ENCODE data around the gene LTA.

DNA sequence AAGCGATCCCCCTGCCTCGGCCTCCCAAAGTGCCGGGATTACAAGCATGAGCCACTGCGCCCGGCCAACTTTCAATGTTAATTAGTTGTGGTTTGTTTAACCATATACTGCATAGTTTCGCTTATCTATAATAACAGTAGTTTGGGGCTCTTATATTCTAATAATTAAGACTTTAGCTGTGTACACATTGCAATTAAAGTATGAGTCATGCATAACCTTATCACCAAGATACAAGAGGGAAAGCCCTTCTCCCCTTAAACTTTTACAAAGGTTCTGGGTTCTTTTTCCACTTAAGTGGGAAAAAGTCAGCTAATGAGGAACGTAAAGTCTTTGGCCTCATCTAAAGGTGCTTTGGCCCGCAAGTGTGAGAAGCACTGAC, 46.5 kb upstream of the LTA start:
- TF ChIP-seq, protein P1, sequence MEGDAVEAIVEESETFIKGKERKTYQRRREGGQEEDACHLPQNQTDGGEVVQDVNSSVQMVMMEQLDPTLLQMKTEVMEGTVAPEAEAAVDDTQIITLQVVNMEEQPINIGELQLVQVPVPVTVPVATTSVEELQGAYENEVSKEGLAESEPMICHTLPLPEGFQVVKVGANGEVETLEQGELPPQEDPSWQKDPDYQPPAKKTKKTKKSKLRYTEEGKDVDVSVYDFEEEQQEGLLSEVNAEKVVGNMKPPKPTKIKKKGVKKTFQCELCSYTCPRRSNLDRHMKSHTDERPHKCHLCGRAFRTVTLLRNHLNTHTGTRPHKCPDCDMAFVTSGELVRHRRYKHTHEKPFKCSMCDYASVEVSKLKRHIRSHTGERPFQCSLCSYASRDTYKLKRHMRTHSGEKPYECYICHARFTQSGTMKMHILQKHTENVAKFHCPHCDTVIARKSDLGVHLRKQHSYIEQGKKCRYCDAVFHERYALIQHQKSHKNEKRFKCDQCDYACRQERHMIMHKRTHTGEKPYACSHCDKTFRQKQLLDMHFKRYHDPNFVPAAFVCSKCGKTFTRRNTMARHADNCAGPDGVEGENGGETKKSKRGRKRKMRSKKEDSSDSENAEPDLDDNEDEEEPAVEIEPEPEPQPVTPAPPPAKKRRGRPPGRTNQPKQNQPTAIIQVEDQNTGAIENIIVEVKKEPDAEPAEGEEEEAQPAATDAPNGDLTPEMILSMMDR (IDR thresholded peaks at IDR 0.05) = no peak
- no peak for TF ChIP-seq POLR2A (IDR thresholded peaks at IDR 0.05)

Measured in uterus (tissue), 2 donors.